Neutrophil (primary cell): ENCODE data around the gene SNX14.

Experiments
- H3K27ac ChIP-seq: fragments of 200-600 bp; sonication (generic); 2 replicates; pipeline ENCODE4 v1.5.1; 2016; ENCODE audit warnings: mild to moderate bottlenecking, moderate library complexity
- H3K27me3 ChIP-seq: fragments of 200-600 bp; sonication (generic); 2 replicates; pipeline ENCODE4 v1.6.0; 2016; ENCODE audit warnings: mild to moderate bottlenecking
- H3K36me3 ChIP-seq: fragments of 200-600 bp; sonication (generic); 2 replicates; pipeline ENCODE4 v1.5.1; 2017
- H3K4me1 ChIP-seq, 2 experiments: fragments of 200-600 bp in 1 of 2; sonication (generic) in 1 of 2; 1 replicate in 1 of 2; 2 replicates in 1 of 2; pipeline versions ENCODE4 v1.5.1 to v1.6.1; 2013 to 2016; ENCODE audit warnings: low read depth in 1 of 2, low read length in 1 of 2, mild to moderate bottlenecking in 1 of 2, moderate library complexity in 1 of 2; ENCODE audit not compliant: control insufficient read depth in 1 of 2, insufficient read depth in 1 of 2
- H3K4me3 ChIP-seq, 2 experiments: fragments of 200-600 bp in 1 of 2; sonication (generic) in 1 of 2; 1 replicate in 1 of 2; 2 replicates in 1 of 2; pipeline ENCODE4 v1.5.1; 2013 to 2016; ENCODE audit warnings: low read depth in 1 of 2, low read length in 1 of 2, mild to moderate bottlenecking in 1 of 2, moderate library complexity in 1 of 2
- H3K9me3 ChIP-seq: fragments of 200-600 bp; sonication (generic); 2 replicates; pipeline ENCODE4 v1.5.1; 2016
- TF ChIP-seq, protein P1 (sequence below): fragments of 200-600 bp; sonication (generic); IDR thresholded peaks from 2 replicates; pipeline ENCODE4 v1.5.1; 2016; ENCODE audit warnings: antibody characterized with exemption

SNX14 gene

DNA sequence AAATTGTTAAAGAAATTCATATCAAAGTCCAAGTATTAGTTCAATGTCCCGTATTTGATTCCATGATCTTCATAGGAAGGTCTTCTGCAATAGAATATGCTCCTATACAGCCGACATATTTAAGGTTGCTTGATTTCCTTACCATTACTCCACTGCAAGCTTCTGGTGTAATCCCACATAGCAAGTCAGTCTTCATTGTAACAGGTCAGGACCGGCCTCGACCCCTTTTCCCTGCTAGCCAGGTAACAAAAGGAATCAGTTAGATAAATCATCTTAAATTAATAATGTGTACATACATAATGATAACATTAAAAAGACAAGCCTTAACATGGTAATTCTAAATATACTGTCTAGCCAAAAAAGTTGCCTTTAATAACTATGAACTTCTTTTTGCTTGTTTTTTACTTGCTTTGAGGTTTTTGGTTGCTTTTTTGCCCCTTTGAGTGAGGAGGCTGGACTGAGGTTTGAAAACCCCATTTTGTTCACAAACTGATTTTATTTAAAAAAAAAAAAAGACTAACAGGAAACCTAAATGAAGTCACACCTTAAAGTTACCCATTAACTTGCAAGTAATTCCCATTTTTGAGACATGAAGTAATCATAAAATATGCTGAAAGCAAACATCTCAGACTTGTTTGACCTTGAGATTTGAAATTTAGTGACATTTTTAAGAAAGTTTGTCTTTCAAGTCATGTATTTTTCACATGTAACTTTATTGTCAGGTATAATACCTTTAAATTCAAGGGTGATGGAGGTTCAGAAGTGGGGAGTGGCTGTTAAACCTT is 19.2 kb upstream of the SNX14 start:
- no peak overlapping the region for H3K4me3 ChIP-seq
- no peaks in the 10 kb centered on the region for H3K9me3 ChIP-seq
- no peak overlapping the region for H3K27ac ChIP-seq
- TF ChIP-seq, protein P1, sequence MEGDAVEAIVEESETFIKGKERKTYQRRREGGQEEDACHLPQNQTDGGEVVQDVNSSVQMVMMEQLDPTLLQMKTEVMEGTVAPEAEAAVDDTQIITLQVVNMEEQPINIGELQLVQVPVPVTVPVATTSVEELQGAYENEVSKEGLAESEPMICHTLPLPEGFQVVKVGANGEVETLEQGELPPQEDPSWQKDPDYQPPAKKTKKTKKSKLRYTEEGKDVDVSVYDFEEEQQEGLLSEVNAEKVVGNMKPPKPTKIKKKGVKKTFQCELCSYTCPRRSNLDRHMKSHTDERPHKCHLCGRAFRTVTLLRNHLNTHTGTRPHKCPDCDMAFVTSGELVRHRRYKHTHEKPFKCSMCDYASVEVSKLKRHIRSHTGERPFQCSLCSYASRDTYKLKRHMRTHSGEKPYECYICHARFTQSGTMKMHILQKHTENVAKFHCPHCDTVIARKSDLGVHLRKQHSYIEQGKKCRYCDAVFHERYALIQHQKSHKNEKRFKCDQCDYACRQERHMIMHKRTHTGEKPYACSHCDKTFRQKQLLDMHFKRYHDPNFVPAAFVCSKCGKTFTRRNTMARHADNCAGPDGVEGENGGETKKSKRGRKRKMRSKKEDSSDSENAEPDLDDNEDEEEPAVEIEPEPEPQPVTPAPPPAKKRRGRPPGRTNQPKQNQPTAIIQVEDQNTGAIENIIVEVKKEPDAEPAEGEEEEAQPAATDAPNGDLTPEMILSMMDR = no peak
- no peaks in the 10 kb centered on the region for H3K27me3 ChIP-seq
- H3K4me1 ChIP-seq = no peaks in the 10 kb centered on the region
- peaks cover 73% of the 10 kb centered on the region for H3K36me3 ChIP-seq

DNA sequence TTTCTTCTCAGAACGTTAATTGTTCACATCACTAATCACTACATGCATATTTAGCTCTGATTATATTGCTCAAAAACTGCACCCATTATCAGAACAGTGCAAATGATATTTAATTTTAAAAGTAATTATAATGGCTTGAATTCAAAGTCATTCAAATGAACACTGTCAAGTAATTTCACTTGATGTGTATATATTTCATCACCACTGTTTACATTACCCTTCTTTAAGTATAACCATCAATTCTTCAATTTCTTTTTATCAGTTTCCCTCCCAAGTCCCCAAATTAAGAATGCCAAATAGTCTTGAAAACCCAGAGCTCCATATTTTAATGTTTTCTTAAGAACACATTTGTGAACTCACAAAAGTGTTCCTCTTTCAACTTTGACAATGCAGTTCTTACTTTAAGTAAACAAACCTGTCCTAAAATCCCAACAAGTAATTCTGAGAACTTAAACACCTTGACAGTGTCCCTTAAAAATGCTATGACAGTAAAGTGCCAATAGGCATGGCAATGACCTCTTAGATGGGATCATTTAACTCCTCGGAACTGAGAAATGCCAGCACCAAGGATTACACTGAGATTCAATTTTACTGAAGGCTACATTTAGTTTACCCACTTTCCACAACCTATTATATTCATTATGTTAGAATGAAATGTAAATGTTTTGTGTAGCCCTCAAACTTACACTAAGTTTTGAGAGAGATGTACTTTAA is 16.7 kb upstream of the SNX14 start:
- H3K27me3 ChIP-seq = no peaks in the 10 kb centered on the region
- TF ChIP-seq, protein P1 = no peak
- no peaks in the 10 kb centered on the region for H3K4me1 ChIP-seq
- no peak overlapping the region for H3K27ac ChIP-seq
- H3K4me3 ChIP-seq = no peak overlapping the region
- no peaks in the 10 kb centered on the region for H3K9me3 ChIP-seq
- peaks cover 52% of the 10 kb centered on the region for H3K36me3 ChIP-seq

DNA sequence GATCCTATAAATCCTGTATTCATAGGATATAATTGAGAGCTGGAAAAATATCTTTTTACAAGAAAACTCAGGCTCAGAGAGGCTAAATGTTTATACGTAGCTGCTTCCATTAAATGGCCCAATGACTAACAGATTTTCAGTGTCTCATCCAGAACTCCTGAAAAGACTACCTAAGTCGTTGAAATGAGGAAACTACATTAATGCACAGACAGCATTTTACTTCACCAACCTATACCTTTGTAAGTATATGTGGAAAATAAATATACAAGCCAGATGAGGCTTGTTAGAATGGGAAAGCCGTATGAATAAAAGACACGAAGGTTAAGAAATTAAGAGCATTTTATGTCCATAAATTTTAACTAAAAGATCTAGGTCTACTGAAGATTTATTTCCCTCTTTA is 8.4 kb upstream of the SNX14 start:
- H3K4me3 ChIP-seq = no peak overlapping the region
- no peak overlapping the region for H3K27ac ChIP-seq
- no peaks in the 10 kb centered on the region for H3K4me1 ChIP-seq
- H3K36me3 ChIP-seq = no peaks in the 10 kb centered on the region
- no peaks in the 10 kb centered on the region for H3K9me3 ChIP-seq
- TF ChIP-seq, protein P1 = no peak
- no peaks in the 10 kb centered on the region for H3K27me3 ChIP-seq

DNA sequence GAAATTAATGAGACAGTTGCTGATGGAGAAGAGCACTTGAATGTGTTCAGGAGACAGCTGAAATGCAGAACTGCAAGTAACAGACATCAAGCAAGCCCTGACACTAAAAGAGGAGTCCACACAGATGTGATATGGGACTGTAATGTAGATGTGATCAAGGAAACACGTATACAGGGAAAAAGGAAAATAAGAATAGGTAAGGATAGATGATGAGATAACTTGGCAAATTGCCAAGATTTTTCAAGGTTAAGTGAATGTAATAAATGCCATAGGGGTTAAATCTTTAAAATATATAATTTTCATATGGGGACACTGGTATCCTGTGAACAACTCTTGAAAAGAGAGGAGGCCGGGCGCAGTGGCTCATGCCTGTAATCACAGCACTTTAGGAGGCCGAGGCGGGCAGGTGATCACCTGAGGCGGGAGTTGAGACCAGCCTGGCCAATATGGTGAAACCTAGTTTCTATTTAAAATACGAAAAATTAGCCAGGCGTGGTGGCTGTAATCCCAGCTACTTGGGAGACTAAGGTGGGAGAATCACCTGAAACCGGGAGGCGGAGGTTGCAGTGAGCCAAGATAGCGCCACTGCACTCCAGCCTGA is 7.2 kb upstream of the SNX14 start:
- no peaks in the 10 kb centered on the region for H3K4me1 ChIP-seq
- H3K36me3 ChIP-seq = no peaks in the 10 kb centered on the region
- TF ChIP-seq, protein P1 = no peak
- H3K27ac ChIP-seq = no peak overlapping the region
- H3K4me3 ChIP-seq = no peak overlapping the region
- H3K9me3 ChIP-seq = no peaks in the 10 kb centered on the region
- H3K27me3 ChIP-seq = no peaks in the 10 kb centered on the region

DNA sequence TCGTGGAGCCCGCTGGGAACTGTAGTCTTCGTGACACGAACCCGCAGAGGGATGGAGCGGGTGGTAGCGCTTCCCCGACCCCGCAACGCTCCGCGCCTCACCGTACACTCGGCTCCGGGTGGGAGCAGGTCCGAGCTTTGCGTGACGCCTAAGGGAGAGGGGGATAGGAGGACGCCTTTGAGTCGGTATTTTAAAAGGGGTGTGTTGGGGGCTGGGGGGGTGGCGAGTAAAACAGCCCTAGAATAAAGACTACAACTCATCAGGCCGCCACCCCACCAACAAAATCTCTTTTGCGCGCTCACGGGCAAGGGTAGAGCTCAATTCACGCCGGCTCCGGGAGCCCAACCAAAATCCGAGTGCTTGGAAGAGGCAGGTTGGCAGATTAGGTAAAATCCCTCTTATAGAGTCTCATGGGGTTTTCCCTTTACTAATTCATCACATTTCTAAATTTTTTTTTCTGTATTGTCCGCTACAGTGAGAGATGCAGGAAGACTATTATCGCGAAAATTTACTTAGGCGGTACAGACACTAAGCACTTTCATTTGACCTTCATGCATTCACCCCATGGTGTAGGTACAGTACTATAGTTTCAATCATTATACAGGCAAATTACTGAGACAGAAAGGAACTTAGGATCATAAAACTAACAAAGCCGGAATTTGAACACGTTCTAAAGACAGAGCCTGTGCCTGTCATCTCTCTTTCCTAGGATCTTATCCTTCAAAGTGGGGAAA is 706 bp upstream of the SNX14 start:
- Histone ChIP-seq H3K27me3 (no peaks in the 10 kb centered on the region), H3K4me1 (peaks cover 29 to 31% of the 10 kb centered on the region in 2 experiments), H3K9me3 (no peaks in the 10 kb centered on the region), H3K4me3 (peak overlapping the region; percentile 86 to 94), H3K27ac (peak overlapping the region; percentile 87), H3K36me3 (no peaks in the 10 kb centered on the region)
- TF ChIP-seq, protein P1 = no peak
